HAP-1 (cell line): ENCODE measurements around the gene CDNF.

Source experiments
- DNase-seq, 2 experiments: peaks; one replicate each; pipeline ENCODE4 v3.0.0-alpha.2; 2016 to 2020; ENCODE audit warnings: low spot score in 2 of 2
- H3K27me3 ChIP-seq: fragments of 250-450 bp; sonication (Bioruptor Pico); 2 replicates; pipeline ENCODE4 v1.5.1; 2020; ENCODE audit warnings: low read depth, mild to moderate bottlenecking, moderate library complexity
- H3K36me3 ChIP-seq: fragments of 250-450 bp; sonication (Bioruptor Pico); replicated peaks from 2 replicates; pipeline ENCODE4 v1.5.1; 2020; ENCODE audit warnings: mild to moderate bottlenecking
- H3K4me1 ChIP-seq: fragments of 250-450 bp; sonication (Bioruptor Pico); 2 replicates; pipeline ENCODE4 v1.5.1; 2020; ENCODE audit warnings: mild to moderate bottlenecking
- H3K4me3 ChIP-seq: fragments of 250-450 bp; sonication (Bioruptor Pico); 2 replicates; pipeline ENCODE4 v1.5.1; 2020; ENCODE audit warnings: mild to moderate bottlenecking, moderate library complexity
- H3K9me3 ChIP-seq: fragments of 250-450 bp; sonication (Bioruptor Pico); 2 replicates; pipeline ENCODE4 v1.5.1; 2020; ENCODE audit warnings: mild to moderate bottlenecking, moderate library complexity
- in situ Hi-C: fragments of 300-500 bp; cut with MboI; formaldehyde crosslinking; loops from 3 replicates; pipeline ENCODE4 v1.14.3; 2020; ENCODE audit warnings: low sequenced_read_pairs, inconsistent platforms, mixed read lengths

The CDNF gene

DNA sequence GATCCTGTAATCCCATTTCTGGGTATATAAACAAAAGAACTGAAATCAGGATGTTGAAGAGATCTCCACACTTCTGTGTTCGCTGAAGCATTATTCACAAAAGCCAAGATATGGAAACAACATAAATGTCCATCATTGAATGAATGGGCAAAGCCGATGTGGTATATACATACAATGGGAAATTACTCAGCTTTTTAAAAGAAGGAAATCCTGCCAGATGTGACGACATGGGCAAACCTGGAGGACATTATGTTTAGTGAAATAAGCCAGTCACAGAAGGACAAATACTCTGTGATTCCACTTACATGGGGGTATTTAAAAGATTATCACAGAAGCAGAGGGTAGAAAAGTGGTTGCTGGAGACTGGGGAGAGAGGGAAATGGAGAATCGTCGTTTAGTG, 39.2 kb downstream of the CDNF start:
- in situ Hi-C loops = no loop called here
- no peaks in the 10 kb centered on the region for H3K4me1 ChIP-seq

DNA sequence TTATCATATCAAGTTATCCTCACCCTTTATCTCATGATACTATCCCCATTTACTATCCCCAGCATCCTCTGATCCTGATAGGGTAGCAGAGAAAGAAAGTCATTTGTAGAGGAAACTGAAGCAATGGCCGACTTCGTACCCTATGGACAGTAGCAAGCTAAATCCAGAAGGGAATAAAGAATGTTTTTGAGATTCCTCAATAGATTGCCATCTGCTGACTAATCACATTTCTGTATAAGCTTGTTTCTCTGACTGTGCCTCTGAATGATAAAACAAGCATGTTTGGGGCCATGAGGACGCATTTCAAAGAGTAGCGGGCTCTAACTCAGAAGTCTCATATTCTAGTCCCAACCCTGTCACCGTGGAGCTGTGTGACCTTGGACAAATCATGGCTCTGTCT, 49.9 kb downstream of the CDNF start:
- no peaks in the 10 kb centered on the region for H3K27me3 ChIP-seq
- no peak for DNase-seq
- H3K36me3 ChIP-seq = no peaks in the 10 kb centered on the region
- H3K9me3 ChIP-seq = no peaks in the 10 kb centered on the region; the same call in 1 of the 2 replicates
- no peak overlapping the region for H3K4me3 ChIP-seq
- in situ Hi-C loops = no loop called here
- no peaks in the 10 kb centered on the region for H3K4me1 ChIP-seq

More for the DNA sequence above, 39.2 kb downstream of the CDNF start:
- no peak for DNase-seq
- no peak overlapping the region for H3K4me3 ChIP-seq
- no peaks in the 10 kb centered on the region for H3K36me3 ChIP-seq
- H3K9me3 ChIP-seq = no peaks in the 10 kb centered on the region
- H3K27me3 ChIP-seq = peaks cover 16% of the 10 kb centered on the region

DNA sequence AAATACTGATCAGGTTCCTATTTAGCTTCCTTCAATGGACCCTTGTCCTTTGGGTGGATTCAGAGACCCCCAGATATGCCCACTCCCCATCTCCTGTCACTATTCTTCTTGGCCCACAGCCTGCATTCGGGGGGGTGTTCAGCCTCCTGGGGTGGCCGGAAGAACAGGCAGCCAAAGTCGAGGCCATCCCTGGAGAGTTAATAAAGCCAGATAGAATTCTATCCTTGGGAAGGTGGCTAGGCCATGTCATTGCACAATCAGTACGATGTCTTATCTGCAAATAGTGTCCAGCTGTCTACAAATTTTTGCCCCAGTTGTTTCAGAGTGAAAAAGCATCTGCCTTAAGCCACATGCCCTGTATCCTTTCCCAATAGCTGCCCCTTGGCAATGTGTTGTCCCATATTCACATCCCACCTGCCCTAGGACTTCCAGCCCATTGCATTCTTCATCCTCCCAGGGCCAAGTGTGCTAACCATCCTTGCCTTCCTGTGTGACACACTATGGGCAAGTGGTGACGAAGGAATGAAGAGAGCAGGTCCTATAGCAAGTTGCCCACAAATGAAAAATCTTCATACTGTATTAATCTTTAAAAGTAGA, 53.3 kb downstream of the CDNF start:
- Histone ChIP-seq H3K9me3 (no peaks in the 10 kb centered on the region; the same call in 1 of the 2 replicates), H3K36me3 (no peaks in the 10 kb centered on the region), H3K4me3 (no peak overlapping the region), H3K4me1 (no peaks in the 10 kb centered on the region), H3K27me3 (no peaks in the 10 kb centered on the region)
- no peak for DNase-seq
- in situ Hi-C loops = no loop called here

DNA sequence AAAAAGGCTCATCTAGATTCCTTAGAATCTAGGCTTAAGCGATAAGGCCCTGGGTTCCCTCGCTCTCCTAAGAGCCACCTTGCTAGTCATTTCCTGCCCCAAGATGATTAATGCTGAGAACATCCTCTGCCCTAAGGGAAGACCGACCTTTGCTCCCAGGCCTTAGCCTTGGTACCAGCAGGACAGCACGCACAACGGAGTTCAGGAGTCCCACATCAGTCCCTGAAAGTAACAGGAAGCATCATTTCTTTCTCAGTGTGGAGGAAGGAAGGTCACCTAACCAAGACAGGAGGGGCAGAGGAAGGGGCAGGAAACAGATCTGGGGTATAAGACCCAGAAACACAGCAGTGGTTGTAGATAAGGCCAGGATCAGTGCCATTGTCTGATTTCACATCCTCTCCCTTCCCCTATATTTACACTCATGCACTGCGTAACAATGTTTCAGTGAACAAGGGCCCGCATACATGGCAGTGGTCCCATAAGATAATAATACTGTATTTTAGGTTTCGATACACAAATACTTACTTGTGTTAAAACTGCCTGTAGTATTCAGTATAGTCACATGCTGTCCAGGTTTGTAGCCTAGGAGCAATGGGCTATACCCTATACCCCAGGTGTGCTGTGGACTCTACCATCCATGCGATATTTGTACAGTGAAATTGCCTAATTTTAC, 55.0 kb downstream of the CDNF start:
- no peaks in the 10 kb centered on the region; the same call in 1 of the 2 replicates for H3K9me3 ChIP-seq
- no peak overlapping the region for H3K4me3 ChIP-seq
- no peaks in the 10 kb centered on the region for H3K4me1 ChIP-seq
- no peak for DNase-seq
- no peaks in the 10 kb centered on the region for H3K36me3 ChIP-seq
- in situ Hi-C loops = no loop called here
- H3K27me3 ChIP-seq = no peaks in the 10 kb centered on the region

DNA sequence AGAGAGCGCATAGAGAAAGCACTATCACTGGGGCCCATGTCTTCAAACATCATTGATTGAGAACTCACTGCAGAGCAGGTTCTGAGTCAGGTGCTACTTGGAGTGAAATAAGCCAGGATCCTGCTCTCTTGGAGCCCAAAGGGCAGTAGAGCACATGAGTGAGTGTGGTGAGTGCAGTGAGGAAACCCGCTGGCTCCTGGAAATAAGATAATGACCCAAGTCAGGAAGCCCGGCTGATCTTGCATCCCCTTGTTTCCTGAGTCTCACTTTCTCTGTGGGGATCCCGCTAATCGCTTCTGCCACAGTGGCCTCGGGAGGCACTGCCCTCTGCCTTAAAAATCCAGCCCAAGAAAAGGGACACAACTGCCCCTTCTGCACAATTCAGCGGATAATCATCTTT, 56.1 kb downstream of the CDNF start:
- Histone ChIP-seq H3K27me3 (no peaks in the 10 kb centered on the region), H3K4me3 (no peak overlapping the region), H3K4me1 (no peaks in the 10 kb centered on the region), H3K36me3 (no peaks in the 10 kb centered on the region), H3K9me3 (no peaks in the 10 kb centered on the region; the same call in 1 of the 2 replicates)
- in situ Hi-C loops = no loop called here
- DNase-seq = no peak

- in situ Hi-C loops = no loop called here
- no peak for DNase-seq
- no peak overlapping the region for H3K4me3 ChIP-seq
Measured at GRCh38 chr10:14779001-14779651, 58.7 kb downstream of the CDNF start.

GRCh38 chr10:14776546-14776945, 61.3 kb downstream of the CDNF start:
- H3K27me3 ChIP-seq = peaks cover 6% of the 10 kb centered on the region; the same call in 1 of the 2 replicates
- H3K4me3 ChIP-seq = no peak overlapping the region
- no peaks in the 10 kb centered on the region for H3K9me3 ChIP-seq
- H3K4me1 ChIP-seq = no peaks in the 10 kb centered on the region
- H3K36me3 ChIP-seq = no peaks in the 10 kb centered on the region
- no peak for DNase-seq
- in situ Hi-C loops = no loop called here

More at GRCh38 chr10:14779001-14779651, 58.7 kb downstream of the CDNF start:
- no peaks in the 10 kb centered on the region for H3K4me1 ChIP-seq
- no peaks in the 10 kb centered on the region for H3K36me3 ChIP-seq
- H3K27me3 ChIP-seq = 0 out of 2 replicates have a peak, but pooled peaks cover 2% of the 10 kb centered on the region
- H3K9me3 ChIP-seq = no peaks in the 10 kb centered on the region

- in situ Hi-C loops = no loop called here
Measured at GRCh38 chr10:14775656-14776055, 62.2 kb downstream of the CDNF start.

DNA sequence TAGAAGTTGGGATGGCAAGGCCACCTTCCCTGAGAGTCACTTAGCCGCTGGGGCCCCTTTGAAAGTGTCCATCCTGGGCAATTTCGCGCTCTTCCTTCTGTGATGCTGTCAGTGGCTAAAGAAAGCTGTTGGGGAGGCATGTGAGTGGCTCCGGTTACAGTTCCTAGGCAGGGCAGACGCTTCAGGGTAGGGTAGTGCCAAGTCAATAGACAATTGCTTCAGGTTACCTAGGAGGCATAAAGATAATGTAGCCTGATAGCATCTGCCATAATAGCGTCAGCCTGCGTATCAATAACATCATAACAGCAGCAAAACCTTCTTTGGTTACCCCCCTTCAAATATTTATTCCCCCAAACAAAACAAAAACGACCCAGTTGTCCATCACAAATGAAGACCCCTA, 63.0 kb downstream of the CDNF start, which contains the start of gene FAM107B:
Gene FAM107B, minus strand, starts transcription at position 101 of the 400 bp plus-strand sequence. CDS start 234 bp downstream, outside the sequence.
- no peak for DNase-seq
- Histone ChIP-seq H3K4me3 (no peak within 1 kb of the TSS), H3K27me3 (peaks cover 6% of the 10 kb centered on the region; the same call in 1 of the 2 replicates), H3K9me3 (no peaks in the 10 kb centered on the region), H3K36me3 (no peaks in the 10 kb centered on the region), H3K4me1 (no peaks in the 10 kb centered on the region)
- in situ Hi-C loops = no loop called here

More at GRCh38 chr10:14775656-14776055, 62.2 kb downstream of the CDNF start:
- Histone ChIP-seq H3K27me3 (peaks cover 6% of the 10 kb centered on the region; the same call in 1 of the 2 replicates), H3K4me1 (no peaks in the 10 kb centered on the region), H3K36me3 (no peaks in the 10 kb centered on the region), H3K4me3 (no peak overlapping the region), H3K9me3 (no peaks in the 10 kb centered on the region)
- no peak for DNase-seq

GRCh38 chr10:14774214-14774580, 63.6 kb downstream of the CDNF start:
- DNase-seq = no peak
- H3K36me3 ChIP-seq = no peaks in the 10 kb centered on the region
- H3K4me3 ChIP-seq = no peak overlapping the region
- H3K4me1 ChIP-seq = no peaks in the 10 kb centered on the region
- H3K27me3 ChIP-seq = peaks cover 6% of the 10 kb centered on the region; the same call in 1 of the 2 replicates
- no peaks in the 10 kb centered on the region for H3K9me3 ChIP-seq
- in situ Hi-C loops = no loop called here

- Histone ChIP-seq H3K27me3 (peaks cover 6% of the 10 kb centered on the region; the same call in 1 of the 2 replicates), H3K4me3 (no peak overlapping the region), H3K36me3 (no peaks in the 10 kb centered on the region), H3K4me1 (no peaks in the 10 kb centered on the region), H3K9me3 (no peaks in the 10 kb centered on the region)
- in situ Hi-C loops = no loop called here
- DNase-seq = no peak
Measured at GRCh38 chr10:14773551-14774213, 64.2 kb downstream of the CDNF start.

DNA sequence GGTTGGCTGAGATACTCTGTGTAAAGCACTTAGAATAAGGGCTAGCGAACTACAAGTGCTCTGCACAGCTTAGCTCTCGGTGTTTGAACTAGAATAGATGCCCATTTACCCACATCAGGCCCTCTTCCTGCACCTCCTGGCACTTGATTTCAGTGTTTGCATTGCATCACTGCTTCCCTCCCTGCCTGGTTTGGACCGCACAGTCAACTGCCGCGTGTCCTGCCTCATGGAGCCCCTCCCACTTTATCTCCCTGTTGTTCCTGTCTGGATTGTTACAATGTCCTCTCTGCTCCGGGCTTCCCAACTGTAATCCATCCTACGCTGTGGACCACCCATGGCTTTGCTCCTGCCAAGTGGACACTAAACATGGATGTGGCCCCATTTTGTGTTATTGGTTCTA, 65.4 kb downstream of the CDNF start:
- no peaks in the 10 kb centered on the region for H3K9me3 ChIP-seq
- no peak overlapping the region for H3K4me3 ChIP-seq
- in situ Hi-C loops = no loop called here
- no peak for DNase-seq
- peaks cover 6% of the 10 kb centered on the region; the same call in 1 of the 2 replicates for H3K27me3 ChIP-seq
- H3K4me1 ChIP-seq = no peaks in the 10 kb centered on the region
- no peaks in the 10 kb centered on the region for H3K36me3 ChIP-seq

DNA sequence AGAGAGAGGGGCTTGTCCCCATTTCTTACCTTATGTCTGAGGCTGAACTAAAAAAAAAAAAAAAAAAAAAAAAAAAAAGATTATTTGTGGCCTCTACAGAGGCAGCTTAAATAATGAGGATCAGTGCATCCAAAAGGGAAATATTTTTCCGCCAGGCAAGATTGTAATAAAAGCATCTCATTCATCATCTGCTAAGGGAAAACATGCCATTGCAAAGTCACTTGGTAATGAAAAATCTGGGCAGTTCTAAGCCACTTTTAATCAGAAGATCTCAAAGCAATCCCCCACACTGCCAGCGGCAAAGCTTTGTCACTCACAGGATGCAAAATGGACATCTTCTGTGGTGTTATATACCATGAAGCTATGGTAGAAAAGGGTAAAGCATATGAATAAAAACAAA, 66.9 kb downstream of the CDNF start:
- H3K4me1 ChIP-seq = no peaks in the 10 kb centered on the region
- peaks cover 6% of the 10 kb centered on the region; the same call in 1 of the 2 replicates for H3K27me3 ChIP-seq
- no peak for DNase-seq
- H3K36me3 ChIP-seq = no peaks in the 10 kb centered on the region
- H3K9me3 ChIP-seq = no peaks in the 10 kb centered on the region
- H3K4me3 ChIP-seq = no peak overlapping the region
- in situ Hi-C loops = no loop called here
